ENCODE data around the gene OSBPL6.

DNA sequence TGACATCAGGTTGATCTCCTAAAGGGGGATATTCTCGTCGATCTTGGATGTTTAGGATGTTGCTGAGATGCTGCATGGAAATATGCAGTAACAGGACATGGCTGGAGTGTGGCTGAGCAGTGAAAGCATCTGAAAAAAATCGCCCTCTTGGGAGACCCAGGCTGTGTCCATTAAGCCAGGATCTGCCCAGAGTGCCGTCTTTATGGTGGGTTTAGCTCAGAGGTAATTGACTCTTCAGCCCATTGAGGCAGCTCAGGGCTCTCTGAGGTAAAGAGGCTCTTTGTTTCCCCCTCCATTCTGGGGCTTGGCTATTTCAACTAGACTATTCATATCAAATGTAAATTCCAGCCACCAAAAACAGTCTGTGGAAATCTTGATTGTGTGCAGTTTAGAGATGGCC lies 26.5 kb downstream of the OSBPL6 start:
- TF ChIP-seq, protein P1, sequence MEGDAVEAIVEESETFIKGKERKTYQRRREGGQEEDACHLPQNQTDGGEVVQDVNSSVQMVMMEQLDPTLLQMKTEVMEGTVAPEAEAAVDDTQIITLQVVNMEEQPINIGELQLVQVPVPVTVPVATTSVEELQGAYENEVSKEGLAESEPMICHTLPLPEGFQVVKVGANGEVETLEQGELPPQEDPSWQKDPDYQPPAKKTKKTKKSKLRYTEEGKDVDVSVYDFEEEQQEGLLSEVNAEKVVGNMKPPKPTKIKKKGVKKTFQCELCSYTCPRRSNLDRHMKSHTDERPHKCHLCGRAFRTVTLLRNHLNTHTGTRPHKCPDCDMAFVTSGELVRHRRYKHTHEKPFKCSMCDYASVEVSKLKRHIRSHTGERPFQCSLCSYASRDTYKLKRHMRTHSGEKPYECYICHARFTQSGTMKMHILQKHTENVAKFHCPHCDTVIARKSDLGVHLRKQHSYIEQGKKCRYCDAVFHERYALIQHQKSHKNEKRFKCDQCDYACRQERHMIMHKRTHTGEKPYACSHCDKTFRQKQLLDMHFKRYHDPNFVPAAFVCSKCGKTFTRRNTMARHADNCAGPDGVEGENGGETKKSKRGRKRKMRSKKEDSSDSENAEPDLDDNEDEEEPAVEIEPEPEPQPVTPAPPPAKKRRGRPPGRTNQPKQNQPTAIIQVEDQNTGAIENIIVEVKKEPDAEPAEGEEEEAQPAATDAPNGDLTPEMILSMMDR (IDR thresholded peaks at IDR 0.05) = no peak
- no peak for TF ChIP-seq POLR2A (IDR thresholded peaks at IDR 0.05)
